Nephron (organoid): ENCODE measurements around the gene RHBDF2.

Source experiments
- H3K27ac Mint-ChIP-seq, 3 experiments: 2 replicates each; pipeline ENCODE4 v1.8.0; 2020; ENCODE audit warnings: mixed read lengths in 3 of 3, mild to moderate bottlenecking in 2 of 3, moderate library complexity in 1 of 3
- H3K27me3 Mint-ChIP-seq: 2 replicates; pipeline ENCODE4 v1.8.0; 2021; ENCODE audit warnings: low read depth, mild to moderate bottlenecking, moderate library complexity, mixed read lengths
- H3K36me3 Mint-ChIP-seq: 2 replicates; pipeline ENCODE4 v1.8.0; 2020; ENCODE audit warnings: low read depth, mixed read lengths
- H3K4me1 Mint-ChIP-seq: 2 replicates; pipeline ENCODE4 v1.8.0; 2020; ENCODE audit warnings: mixed read lengths
- H3K4me3 Mint-ChIP-seq, 3 experiments: 2 replicates each; pipeline ENCODE4 v1.8.0; 2020; ENCODE audit warnings: mild to moderate bottlenecking in 3 of 3, mixed read lengths in 3 of 3, moderate library complexity in 2 of 3
- H3K9me3 Mint-ChIP-seq: 2 replicates; pipeline ENCODE4 v1.8.0; 2020; ENCODE audit warnings: mixed read lengths
- TF ChIP-seq, protein P1 (sequence below), 3 experiments: fragments of 200-600 bp; sonication (generic); IDR thresholded peaks; one replicate each; pipeline ENCODE4 v1.5.0; 2021; ENCODE audit warnings: antibody characterized with exemption in 3 of 3; ENCODE audit not compliant: unreplicated experiment in 3 of 3

The RHBDF2 gene

DNA sequence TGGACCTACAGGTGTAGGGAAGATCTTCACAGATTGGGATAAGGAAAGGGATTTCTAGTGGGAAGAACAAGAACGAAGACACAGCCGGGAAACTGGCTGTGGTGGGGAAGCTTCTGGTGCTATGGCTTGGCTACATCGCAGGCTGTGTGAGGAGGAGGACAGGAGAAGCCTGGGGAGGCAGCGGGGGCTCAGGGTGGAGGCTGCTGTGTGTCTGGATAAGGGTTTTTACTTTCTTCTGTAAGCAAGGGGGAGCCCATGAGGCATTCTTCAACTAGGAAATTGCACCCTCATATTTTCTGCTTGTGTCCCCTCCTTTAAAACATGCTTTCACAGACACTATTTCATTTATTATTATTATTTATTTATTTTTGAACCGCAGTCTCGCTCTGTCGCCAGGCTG is 2.9 kb upstream of the RHBDF2 start:
- Mint-ChIP-seq H3K4me1 (peaks cover 19% of the 10 kb centered on the region), H3K27ac (peak overlapping the region in 1 of 3 experiments; percentile 32), H3K27me3 (peaks cover 35% of the 10 kb centered on the region), H3K36me3 (no peaks in the 10 kb centered on the region), H3K9me3 (no peaks in the 10 kb centered on the region), H3K4me3 (peak overlapping the region in 2 of 3 experiments; percentile 47 to 69)
- TF ChIP-seq, protein P1, sequence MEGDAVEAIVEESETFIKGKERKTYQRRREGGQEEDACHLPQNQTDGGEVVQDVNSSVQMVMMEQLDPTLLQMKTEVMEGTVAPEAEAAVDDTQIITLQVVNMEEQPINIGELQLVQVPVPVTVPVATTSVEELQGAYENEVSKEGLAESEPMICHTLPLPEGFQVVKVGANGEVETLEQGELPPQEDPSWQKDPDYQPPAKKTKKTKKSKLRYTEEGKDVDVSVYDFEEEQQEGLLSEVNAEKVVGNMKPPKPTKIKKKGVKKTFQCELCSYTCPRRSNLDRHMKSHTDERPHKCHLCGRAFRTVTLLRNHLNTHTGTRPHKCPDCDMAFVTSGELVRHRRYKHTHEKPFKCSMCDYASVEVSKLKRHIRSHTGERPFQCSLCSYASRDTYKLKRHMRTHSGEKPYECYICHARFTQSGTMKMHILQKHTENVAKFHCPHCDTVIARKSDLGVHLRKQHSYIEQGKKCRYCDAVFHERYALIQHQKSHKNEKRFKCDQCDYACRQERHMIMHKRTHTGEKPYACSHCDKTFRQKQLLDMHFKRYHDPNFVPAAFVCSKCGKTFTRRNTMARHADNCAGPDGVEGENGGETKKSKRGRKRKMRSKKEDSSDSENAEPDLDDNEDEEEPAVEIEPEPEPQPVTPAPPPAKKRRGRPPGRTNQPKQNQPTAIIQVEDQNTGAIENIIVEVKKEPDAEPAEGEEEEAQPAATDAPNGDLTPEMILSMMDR (IDR thresholded peaks at IDR 0.05; ENCODE audit: unreplicated experiment in 3 of 3), result peak in 1 of 3 experiments; percentile 10

DNA sequence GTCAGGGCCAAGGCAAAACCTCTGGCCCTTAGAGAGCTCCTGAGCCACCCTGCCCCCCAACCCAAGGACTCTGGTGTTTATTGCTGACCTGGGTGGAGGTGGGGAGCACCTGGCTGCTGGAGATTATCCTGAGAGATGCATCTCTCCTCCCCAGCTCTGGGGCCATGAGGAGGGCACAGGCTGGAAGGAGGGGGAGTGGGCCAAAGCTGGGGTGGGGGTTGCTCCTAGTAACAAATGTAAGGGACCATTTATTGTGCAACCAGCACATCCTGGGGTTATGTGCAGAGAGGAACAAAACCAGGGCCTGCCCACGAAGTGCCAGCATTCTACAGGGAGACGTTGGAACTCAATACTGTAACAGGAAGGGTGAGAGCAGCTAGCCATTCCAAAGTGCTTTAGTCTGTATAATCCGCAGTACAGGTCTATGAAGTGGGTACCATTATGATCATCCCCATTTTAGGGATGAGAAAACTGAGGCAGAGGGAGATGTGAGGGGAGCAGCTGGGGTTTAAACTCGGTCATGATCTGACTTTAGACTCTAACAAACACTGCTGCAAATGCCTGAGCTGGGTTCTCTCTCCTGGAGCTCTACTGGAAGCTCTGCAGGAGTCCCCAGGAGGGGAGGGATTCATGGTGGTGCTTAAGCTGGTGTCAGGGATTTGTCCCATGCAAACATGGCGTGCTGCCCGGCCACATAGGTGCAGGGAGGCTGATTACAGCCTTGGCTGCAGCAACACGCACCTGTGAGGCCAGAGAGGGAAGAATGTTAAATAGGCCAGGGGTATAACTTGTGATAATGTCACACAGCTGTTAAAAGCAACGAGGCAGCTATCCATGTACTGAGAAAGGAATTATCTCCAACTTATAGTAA is 1.4 kb upstream of the RHBDF2 start:
- Mint-ChIP-seq H3K27me3 (peaks cover 40% of the 10 kb centered on the region), H3K36me3 (no peaks in the 10 kb centered on the region), H3K27ac (no peak overlapping the region), H3K4me3 (peak overlapping the region in 1 of 3 experiments; percentile 43), H3K4me1 (peaks cover 25% of the 10 kb centered on the region), H3K9me3 (no peaks in the 10 kb centered on the region)
- TF ChIP-seq, protein P1 (IDR thresholded peaks at IDR 0.05; ENCODE audit: unreplicated experiment in 3 of 3), result no peak

DNA sequence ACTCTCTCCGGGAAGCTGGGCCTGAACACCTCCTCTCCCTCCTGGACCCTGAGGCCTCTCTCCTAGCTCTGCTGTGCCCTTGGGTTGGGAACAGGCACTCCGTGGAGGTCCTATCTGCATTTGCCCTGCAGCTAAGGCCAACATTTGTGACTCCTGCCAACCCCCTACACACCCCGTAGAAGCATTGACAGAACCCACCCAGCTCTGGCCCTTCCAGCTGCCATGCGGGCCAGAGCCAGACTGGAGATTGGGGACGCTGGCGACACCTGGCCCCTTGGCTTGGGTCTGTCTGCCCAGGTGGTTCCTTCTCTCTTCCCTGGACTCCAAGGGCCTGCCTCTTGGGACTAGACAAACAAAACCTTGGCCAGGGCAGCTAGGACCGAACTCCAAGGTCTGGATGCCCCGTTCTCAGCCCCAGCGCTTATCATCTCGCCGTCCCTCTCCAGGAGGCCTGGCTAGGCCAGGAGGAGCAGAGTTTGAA is 644 bp upstream of the RHBDF2 start:
- H3K27me3 Mint-ChIP-seq, result peaks cover 40% of the 10 kb centered on the region
- peak overlapping the region in 1 of 3 experiments; percentile 43 for H3K27ac Mint-ChIP-seq
- H3K4me1 Mint-ChIP-seq, result peaks cover 25% of the 10 kb centered on the region
- no peaks in the 10 kb centered on the region for H3K9me3 Mint-ChIP-seq
- no peaks in the 10 kb centered on the region for H3K36me3 Mint-ChIP-seq
- peak overlapping the region; percentile 81 to 89 (median 84) for H3K4me3 Mint-ChIP-seq
- TF ChIP-seq, protein P1 (IDR thresholded peaks at IDR 0.05; ENCODE audit: unreplicated experiment in 3 of 3), result no peak

DNA sequence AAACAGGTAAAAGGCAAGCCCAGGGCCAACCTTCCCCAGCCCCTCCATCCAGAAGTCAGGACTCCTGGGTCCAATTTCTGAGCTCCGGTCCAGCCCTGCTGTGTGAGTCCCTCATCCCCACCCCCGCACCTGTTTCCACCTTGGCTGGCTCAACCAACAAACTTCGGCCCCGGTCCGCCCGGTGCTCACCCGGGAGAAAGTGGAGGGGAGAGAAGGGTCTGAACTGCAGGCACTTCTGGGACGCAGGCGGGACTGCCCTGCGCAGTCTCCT is 541 bp downstream of the RHBDF2 start:
- Mint-ChIP-seq H3K27me3 (peaks cover 40% of the 10 kb centered on the region), H3K4me1 (peaks cover 25% of the 10 kb centered on the region), H3K27ac (no peak overlapping the region), H3K9me3 (no peaks in the 10 kb centered on the region), H3K4me3 (peak overlapping the region; percentile 67 to 73 (median 72)), H3K36me3 (no peaks in the 10 kb centered on the region)
- TF ChIP-seq, protein P1 (IDR thresholded peaks at IDR 0.05; ENCODE audit: unreplicated experiment in 3 of 3), result no peak

DNA sequence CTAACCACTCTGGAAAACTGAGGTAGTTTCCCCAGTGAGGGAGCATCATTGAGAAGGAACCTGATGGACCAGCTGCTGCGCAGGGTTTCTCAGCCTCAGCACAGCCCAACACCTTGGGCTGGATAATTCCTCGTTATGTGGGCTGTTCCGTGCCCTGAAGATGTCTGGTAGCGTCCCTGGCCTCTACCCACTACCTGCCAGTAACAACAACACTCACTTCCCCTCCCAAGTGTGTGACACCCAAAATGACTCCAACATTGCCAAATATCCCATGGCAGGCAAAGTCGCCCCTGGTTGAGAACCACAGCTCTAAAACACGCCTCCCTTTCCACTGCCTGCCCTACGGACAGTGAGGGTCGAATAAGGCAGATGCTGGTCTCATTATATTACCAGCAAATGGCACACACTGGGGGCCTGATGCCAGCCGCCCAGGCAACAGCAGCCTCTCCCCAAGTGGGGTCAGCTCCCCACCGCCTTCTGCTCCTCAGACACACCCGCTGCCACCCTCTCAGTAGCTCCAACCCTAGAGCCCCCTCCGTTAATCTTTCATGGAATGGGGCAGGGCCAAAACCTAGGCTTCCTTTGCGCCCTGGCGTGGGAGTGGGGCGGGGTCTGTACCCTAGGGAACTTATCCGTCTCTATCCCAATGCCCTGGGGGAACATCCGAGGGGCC is 1.0 kb downstream of the RHBDF2 start:
- Mint-ChIP-seq H3K27ac (peak overlapping the region in 1 of 3 experiments; percentile 22), H3K4me1 (peaks cover 25% of the 10 kb centered on the region), H3K27me3 (peaks cover 40% of the 10 kb centered on the region), H3K9me3 (no peaks in the 10 kb centered on the region), H3K36me3 (no peaks in the 10 kb centered on the region), H3K4me3 (peak overlapping the region; percentile 67 to 73 (median 72))
- TF ChIP-seq, protein P1 (IDR thresholded peaks at IDR 0.05; ENCODE audit: unreplicated experiment in 3 of 3), result no peak
